Left ventricle myocardium inferior (tissue), 1 donor: ENCODE data around the gene NDE1. TPM values are rescaled to one million over a fixed set of nuclear protein-coding genes. Genes with fewer than 3 reads are reported as not detected.

ENCODE experiments used
- DNase-seq: peaks from one replicate; pipeline ENCODE4 v3.0.0-alpha.2; 2020
- H3K27ac ChIP-seq: fragments of 200-600 bp; replicated peaks from 2 replicates; pipeline ENCODE4 v1.8.0; 2021
- H3K27me3 ChIP-seq: fragments of 200-600 bp; 2 replicates; pipeline ENCODE4 v1.8.0; 2021; ENCODE audit warnings: low read depth
- H3K36me3 ChIP-seq: fragments of 200-600 bp; 2 replicates; pipeline ENCODE4 v1.8.0; 2021
- H3K4me1 ChIP-seq: fragments of 200-600 bp; 2 replicates; pipeline ENCODE4 v1.8.0; 2021
- H3K4me3 ChIP-seq: fragments of 200-600 bp; 2 replicates; pipeline ENCODE4 v1.8.0; 2021; ENCODE audit warnings: mild to moderate bottlenecking, moderate library complexity
- H3K9me3 ChIP-seq: fragments of 200-600 bp; replicated peaks from 2 replicates; pipeline ENCODE4 v1.8.0; 2021
- intact Hi-C: fragments of 100-400 bp; cut with micrococcal nuclease; formaldehyde crosslinking; loops from one replicate; pipeline ENCODE4 v1.11.0; 2022
- total RNA-seq: library from RNA; stranded (reverse); fragmentation: NEBNext Ultra II Directional; extraction: Animal tissue kit (Norgen Biotek cat#: 25700); gene quantifications from one replicate; pipeline ENCODE4 v1.2.1, GENCODE V29; 2021
- TF ChIP-seq, protein P1 (sequence below): fragments of 200-600 bp; IDR thresholded peaks from 2 replicates; pipeline ENCODE4 v1.8.0; 2021; ENCODE audit warnings: antibody characterized with exemption, mild to moderate bottlenecking, borderline replicate concordance
- donor health status: DM: no; HTN: yes; CAD: no; lungs with severe emphysema.

NDE1 gene
- total RNA-seq, 1 donor from 2014 or later: 16.3 TPM

DNA sequence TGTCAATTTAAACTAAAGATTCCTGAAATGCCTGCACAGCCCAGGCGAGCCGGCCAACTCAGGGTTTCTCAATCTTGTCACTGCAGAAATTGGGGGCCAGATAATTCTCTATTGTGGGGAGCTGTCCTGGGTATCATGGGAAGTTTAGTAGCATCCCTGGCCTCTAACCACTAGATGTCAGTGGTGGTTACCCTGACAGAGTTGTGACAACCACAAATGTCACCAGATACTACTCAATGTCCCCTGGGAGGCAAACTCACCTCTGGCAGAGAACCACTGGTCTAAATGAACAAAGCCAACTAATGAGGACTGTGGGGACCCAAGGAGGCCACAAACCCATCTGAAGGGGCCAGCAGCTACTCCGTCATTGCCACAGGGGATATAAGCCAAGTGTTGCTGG lies 115.8 kb downstream of the NDE1 start:
- Histone ChIP-seq H3K36me3 (no peaks in the 10 kb centered on the region), H3K4me1 (peaks cover 13% of the 10 kb centered on the region), H3K9me3 (peaks cover 6% of the 10 kb centered on the region), H3K4me3 (no peak overlapping the region), H3K27me3 (peaks cover 29% of the 10 kb centered on the region), H3K27ac (no peak overlapping the region)
- intact Hi-C loops: loop anchor here (5.0 kb wide), 1 partner anchor 61 kb away; no protein-coding TSS in a partner anchor
- no peak for DNase-seq
- TF ChIP-seq, protein P1, sequence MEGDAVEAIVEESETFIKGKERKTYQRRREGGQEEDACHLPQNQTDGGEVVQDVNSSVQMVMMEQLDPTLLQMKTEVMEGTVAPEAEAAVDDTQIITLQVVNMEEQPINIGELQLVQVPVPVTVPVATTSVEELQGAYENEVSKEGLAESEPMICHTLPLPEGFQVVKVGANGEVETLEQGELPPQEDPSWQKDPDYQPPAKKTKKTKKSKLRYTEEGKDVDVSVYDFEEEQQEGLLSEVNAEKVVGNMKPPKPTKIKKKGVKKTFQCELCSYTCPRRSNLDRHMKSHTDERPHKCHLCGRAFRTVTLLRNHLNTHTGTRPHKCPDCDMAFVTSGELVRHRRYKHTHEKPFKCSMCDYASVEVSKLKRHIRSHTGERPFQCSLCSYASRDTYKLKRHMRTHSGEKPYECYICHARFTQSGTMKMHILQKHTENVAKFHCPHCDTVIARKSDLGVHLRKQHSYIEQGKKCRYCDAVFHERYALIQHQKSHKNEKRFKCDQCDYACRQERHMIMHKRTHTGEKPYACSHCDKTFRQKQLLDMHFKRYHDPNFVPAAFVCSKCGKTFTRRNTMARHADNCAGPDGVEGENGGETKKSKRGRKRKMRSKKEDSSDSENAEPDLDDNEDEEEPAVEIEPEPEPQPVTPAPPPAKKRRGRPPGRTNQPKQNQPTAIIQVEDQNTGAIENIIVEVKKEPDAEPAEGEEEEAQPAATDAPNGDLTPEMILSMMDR: peak; percentile 75

DNA sequence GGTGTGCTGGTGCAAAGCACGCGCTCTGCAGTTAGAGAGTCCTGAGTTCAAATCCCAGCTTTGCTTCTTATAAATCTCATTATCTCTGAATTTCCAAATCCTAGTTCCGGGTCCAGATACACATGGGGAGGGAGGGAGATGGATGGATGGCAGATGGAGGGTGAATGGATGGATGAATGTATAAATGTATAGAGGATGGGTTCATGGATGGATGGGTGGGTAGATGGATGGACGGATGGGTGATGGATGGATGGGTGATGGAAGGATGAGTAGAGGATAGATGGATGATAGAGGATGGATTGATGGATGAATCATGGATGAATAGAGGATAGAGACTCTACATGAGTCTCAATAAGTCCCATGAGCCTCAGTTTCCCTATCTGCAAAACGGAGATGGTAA lies 116.9 kb downstream of the NDE1 start:
- H3K36me3 ChIP-seq: no peaks in the 10 kb centered on the region
- DNase-seq: no peak
- no peak overlapping the region for H3K4me3 ChIP-seq
- H3K27ac ChIP-seq: no peak overlapping the region
- H3K9me3 ChIP-seq: peaks cover 6% of the 10 kb centered on the region
- TF ChIP-seq, protein P1: no peak
- peaks cover 14% of the 10 kb centered on the region for H3K4me1 ChIP-seq
- peaks cover 29% of the 10 kb centered on the region for H3K27me3 ChIP-seq
- intact Hi-C loops: loop anchor here (5.0 kb wide), 1 partner anchor 60 kb away; no protein-coding TSS in a partner anchor

DNA sequence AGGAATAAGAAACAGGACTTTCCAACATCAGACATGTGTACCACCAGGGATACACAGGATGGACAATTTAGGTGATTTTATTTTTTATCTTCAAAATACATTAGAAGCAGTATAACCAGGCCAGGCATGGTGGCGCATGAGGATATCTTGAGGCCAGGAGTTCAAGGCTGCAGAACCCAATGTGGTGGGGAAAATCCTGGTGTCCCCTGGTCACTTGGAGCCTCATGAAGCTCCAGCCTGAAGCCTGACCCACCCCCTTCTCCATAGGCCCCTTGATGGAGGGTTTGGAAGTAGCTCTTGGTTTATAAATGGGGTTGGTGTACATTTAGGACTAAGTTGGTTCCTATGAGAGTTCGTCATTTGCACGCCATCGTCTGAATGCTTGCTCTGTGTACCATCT lies 118.2 kb downstream of the NDE1 start:
- H3K4me3 ChIP-seq: no peak overlapping the region
- intact Hi-C loops: loop anchor here (5.0 kb wide), 1 partner anchor 59 kb away; no protein-coding TSS in a partner anchor
- H3K9me3 ChIP-seq: peaks cover 6% of the 10 kb centered on the region
- TF ChIP-seq, protein P1: no peak
- no peaks in the 10 kb centered on the region for H3K36me3 ChIP-seq
- no peak for DNase-seq
- H3K27ac ChIP-seq: no peak overlapping the region
- H3K27me3 ChIP-seq: peaks cover 16% of the 10 kb centered on the region
- peaks cover 14% of the 10 kb centered on the region for H3K4me1 ChIP-seq

DNA sequence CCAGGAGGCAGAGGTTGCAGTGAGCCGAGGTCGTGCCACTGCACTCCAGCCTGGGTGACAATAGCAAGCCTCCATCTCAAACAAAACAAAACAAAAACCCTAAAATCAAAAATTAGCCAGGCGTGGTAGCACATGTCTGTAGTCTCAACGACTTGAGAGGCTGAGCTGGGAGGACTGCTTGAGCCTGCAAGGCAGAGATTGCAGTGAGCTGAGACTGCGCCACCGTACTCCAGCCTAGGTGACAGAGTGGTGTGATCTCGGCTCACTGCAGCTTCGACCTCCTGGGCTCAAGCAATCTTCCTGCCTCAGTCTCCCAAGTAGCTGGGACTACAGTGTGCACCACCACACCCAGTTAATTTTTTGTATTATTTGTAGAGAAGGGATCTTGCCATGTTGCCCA lies 119.2 kb downstream of the NDE1 start:
- peaks cover 14% of the 10 kb centered on the region for H3K4me1 ChIP-seq
- H3K36me3 ChIP-seq: no peaks in the 10 kb centered on the region
- H3K9me3 ChIP-seq: peaks cover 6% of the 10 kb centered on the region
- H3K27me3 ChIP-seq: peaks cover 12% of the 10 kb centered on the region
- DNase-seq: no peak
- TF ChIP-seq, protein P1: no peak
- H3K4me3 ChIP-seq: no peak overlapping the region
- intact Hi-C loops: loop anchor here (5.0 kb wide), 1 partner anchor 58 kb away; no protein-coding TSS in a partner anchor
- peak overlapping the region; percentile 46 for H3K27ac ChIP-seq

DNA sequence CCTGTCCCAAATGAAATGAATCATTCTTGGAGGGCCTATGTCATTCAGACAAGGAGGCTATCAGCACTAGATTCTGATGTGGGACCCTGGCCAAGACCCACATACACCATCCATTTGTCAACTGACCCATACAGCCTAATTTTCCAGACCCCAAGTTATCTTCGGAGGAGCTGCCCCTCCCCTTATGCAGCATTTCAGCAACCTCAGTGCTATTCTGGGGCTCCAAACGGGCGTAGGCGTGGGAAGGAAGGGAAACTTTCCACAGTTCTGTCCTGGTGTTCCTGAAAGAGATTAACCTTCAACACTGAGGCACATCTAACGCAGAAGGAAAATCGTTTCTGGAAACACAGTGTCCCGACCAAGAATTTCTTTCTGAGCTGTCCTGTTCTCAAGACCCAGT lies 120.1 kb downstream of the NDE1 start:
- Histone ChIP-seq H3K9me3 (peaks cover 6% of the 10 kb centered on the region), H3K36me3 (no peaks in the 10 kb centered on the region), H3K27ac (peak overlapping the region; percentile 46), H3K4me1 (peaks cover 14% of the 10 kb centered on the region), H3K27me3 (peaks cover 12% of the 10 kb centered on the region), H3K4me3 (no peak overlapping the region)
- TF ChIP-seq, protein P1: no peak
- intact Hi-C loops: no loop called here
- DNase-seq: no peak
